Natural killer cell (primary cell): ENCODE measurements around the gene AJM1. TPM values are rescaled to one million over a fixed set of nuclear protein-coding genes. Genes with fewer than 3 reads are reported as not detected.

ENCODE experiments used
- ATAC-seq, 3 donors: fragments of 150-1000 bp in 2 of 3; fragments of 200-7000 bp in 1 of 3; cut with Tn5 transposase; 1 replicate in 1 of 3; 2 replicates in 2 of 3; pipeline ENCODE4 v1.10.0; 2021; ENCODE audit warnings: mild to moderate bottlenecking in 2 of 3, moderate library complexity in 2 of 3
- DNase-seq, 2 donors: peaks; one replicate each; pipeline versions ENCODE4 v3.0.0 to v3.0.0-alpha.2; 2013 to 2021; ENCODE audit warnings: mixed read lengths in 1 of 2
- H3K27ac ChIP-seq: one replicate; pipeline ENCODE4 v1.5.1; 2013; ENCODE audit warnings: mild to moderate bottlenecking, low read length
- H3K27me3 ChIP-seq: one replicate; pipeline ENCODE4 v1.6.1; 2013; ENCODE audit warnings: low read length; ENCODE audit not compliant: control insufficient read depth, insufficient read depth
- H3K36me3 ChIP-seq: one replicate; pipeline ENCODE4 v1.6.1; 2013; ENCODE audit warnings: low read length; ENCODE audit not compliant: control insufficient read depth, insufficient read depth
- H3K4me1 ChIP-seq: one replicate; pipeline ENCODE4 v1.6.1; 2013; ENCODE audit warnings: low read length; ENCODE audit not compliant: control insufficient read depth, insufficient read depth
- H3K4me3 ChIP-seq: one replicate; pipeline ENCODE4 v1.5.1; 2013; ENCODE audit warnings: low read length
- H3K9me3 ChIP-seq: one replicate; pipeline ENCODE4 v1.6.1; 2013; ENCODE audit warnings: low read length; ENCODE audit not compliant: control insufficient read depth, insufficient read depth
- H3K27ac Mint-ChIP-seq, 2 donors: one replicate each; pipeline ENCODE4 v1.8.0; 2022; ENCODE audit warnings: mild to moderate bottlenecking in 2 of 2, mixed read lengths in 2 of 2, moderate library complexity in 1 of 2
- H3K27me3 Mint-ChIP-seq, 2 donors: one replicate each; pipeline ENCODE4 v1.8.0; 2022; ENCODE audit warnings: low read depth in 2 of 2, mixed read lengths in 2 of 2
- H3K36me3 Mint-ChIP-seq: one replicate; pipeline ENCODE4 v1.8.0; 2022; ENCODE audit warnings: mixed read lengths
- H3K4me1 Mint-ChIP-seq, 2 donors: one replicate each; pipeline ENCODE4 v1.8.0; 2022; ENCODE audit warnings: mixed read lengths in 2 of 2
- H3K4me3 Mint-ChIP-seq: one replicate; pipeline ENCODE4 v1.8.0; 2022; ENCODE audit warnings: mild to moderate bottlenecking, moderate library complexity, mixed read lengths
- H3K9me3 Mint-ChIP-seq, 2 donors: one replicate each; pipeline ENCODE4 v1.8.0; 2022; ENCODE audit warnings: mixed read lengths in 2 of 2
- CTCF ChIP-seq: fragments of 200-600 bp; IDR thresholded peaks from one replicate; pipeline ENCODE4 v1.8.0; 2022; ENCODE audit warnings: antibody characterized with exemption
- WGBS: methylation state at CpG from one replicate; pipeline ENCODE4 v1.1.7; 2013; ENCODE audit warnings: missing lambda C conversion rate; ENCODE audit not compliant: insufficient coverage; 5-methylcytosine and 5-hydroxymethylcytosine counted together
- intact Hi-C: fragments of 100-400 bp; cut with micrococcal nuclease; formaldehyde crosslinking; loops from one replicate; pipeline ENCODE4 v1.14.2; 2022
- total RNA-seq, 4 donors: library from RNA; stranded (reverse); fragments of 120-200 nt in 1 of 4; gene quantifications; one replicate each; pipeline versions ENCODE4 v1.2.3 to v1.2.4, GENCODE V29; 2013 to 2022

AJM1 gene
- total RNA-seq, 3 donors from 2014 or later (not counting 1 experiment from before 2014, with no cell fraction given) = 26.6 to 35.6 (median 31.5) TPM

- Mint-ChIP-seq H3K4me3 (no peak overlapping the region), H3K4me1 (peaks cover 12 to 16% of the 10 kb centered on the region in 2 donors), H3K27me3 (no peaks in the 10 kb centered on the region), H3K36me3 (no peaks in the 10 kb centered on the region), H3K9me3 (no peaks in the 10 kb centered on the region), H3K27ac (peak overlapping the region in 1 of 2 donors; percentile 84)
- ATAC-seq = no peak
- Histone ChIP-seq H3K9me3 (no peaks in the 10 kb centered on the region), H3K4me1 (peaks cover 23% of the 10 kb centered on the region), H3K4me3 (no peak overlapping the region), H3K27ac (no peak overlapping the region), H3K36me3 (peaks cover 27% of the 10 kb centered on the region), H3K27me3 (no peaks in the 10 kb centered on the region)
- DNase-seq = no peak
- 96% methylated on average over 31 of the region's 31 CpGs for WGBS
- intact Hi-C loops = no loop called here
- no peak for TF ChIP-seq CTCF
Observed at GRCh38 chr9:136862849-136863622, 20.8 kb downstream of the AJM1 start.

- no peak for TF ChIP-seq CTCF
- WGBS = 94% methylated on average over 12 of the region's 12 CpGs
Observed at GRCh38 chr9:136863623-136864273, 21.5 kb downstream of the AJM1 start.

GRCh38 chr9:136865041-136865767, 22.9 kb downstream of the AJM1 start:
- intact Hi-C loops = no loop called here
- WGBS = 69% methylated on average over 11 of the region's 11 CpGs
- Histone ChIP-seq H3K27ac (peak overlapping the region; percentile 50), H3K27me3 (no peaks in the 10 kb centered on the region), H3K36me3 (peaks cover 27% of the 10 kb centered on the region), H3K4me3 (peak overlapping the region; percentile 48), H3K4me1 (peaks cover 23% of the 10 kb centered on the region), H3K9me3 (no peaks in the 10 kb centered on the region)
- TF ChIP-seq CTCF = no peak
- peak in 1 of 2 donors; percentile 6 for DNase-seq
- ATAC-seq = no peak
- H3K27me3 Mint-ChIP-seq = no peaks in the 10 kb centered on the region
- H3K27ac Mint-ChIP-seq = peak overlapping the region; percentile 84 to 88
- H3K9me3 Mint-ChIP-seq = no peaks in the 10 kb centered on the region
- peak overlapping the region; percentile 89 for H3K4me3 Mint-ChIP-seq
- no peaks in the 10 kb centered on the region for H3K36me3 Mint-ChIP-seq
- peaks cover 12 to 16% of the 10 kb centered on the region in 2 donors for H3K4me1 Mint-ChIP-seq

More at GRCh38 chr9:136863623-136864273, 21.5 kb downstream of the AJM1 start:
- no peaks in the 10 kb centered on the region for H3K36me3 Mint-ChIP-seq
- Histone ChIP-seq H3K4me1 (peaks cover 23% of the 10 kb centered on the region), H3K27me3 (no peaks in the 10 kb centered on the region), H3K4me3 (no peak overlapping the region), H3K9me3 (no peaks in the 10 kb centered on the region), H3K27ac (no peak overlapping the region), H3K36me3 (peaks cover 27% of the 10 kb centered on the region)
- no peaks in the 10 kb centered on the region for H3K27me3 Mint-ChIP-seq
- no peak for DNase-seq
- intact Hi-C loops = no loop called here
- H3K9me3 Mint-ChIP-seq = no peaks in the 10 kb centered on the region
- H3K4me3 Mint-ChIP-seq = no peak overlapping the region
- peak overlapping the region; percentile 14 to 84 for H3K27ac Mint-ChIP-seq
- peaks cover 12 to 16% of the 10 kb centered on the region in 2 donors for H3K4me1 Mint-ChIP-seq
- ATAC-seq = no peak
